Peyer's patch (tissue), 4 donors: ENCODE data around the gene MAP3K19. TPM values are rescaled to one million over a fixed set of nuclear protein-coding genes. Genes with fewer than 3 reads are reported as not detected.

Experiments used
- DNase-seq, 3 donors: peaks; one replicate each; pipeline ENCODE4 v3.0.0-alpha.2; 2017 to 2019
- H3K27ac ChIP-seq, 4 donors: fragments of 200-600 bp; sonication (generic); one replicate each; pipeline ENCODE4 v1.5.1; 2016 to 2019
- H3K27me3 ChIP-seq, 2 donors: fragments of 200-600 bp; sonication (generic); one replicate each; pipeline ENCODE4 v1.5.1; 2019
- H3K36me3 ChIP-seq, 3 donors: fragments of 200-600 bp; sonication (generic); one replicate each; pipeline ENCODE4 v1.5.1; 2016 to 2019
- H3K4me1 ChIP-seq, 4 donors: fragments of 200-600 bp; sonication (generic); one replicate each; pipeline ENCODE4 v1.5.1; 2016 to 2019
- H3K4me3 ChIP-seq, 4 donors: fragments of 200-600 bp; sonication (generic); 1 replicate in 3 of 4; 2 replicates in 1 of 4; pipeline ENCODE4 v1.5.1; 2016 to 2019; ENCODE audit warnings: mild to moderate bottlenecking in 1 of 4
- H3K9me3 ChIP-seq, 4 donors: fragments of 200-600 bp; sonication (generic); one replicate each; pipeline ENCODE4 v1.5.1; 2016 to 2019; ENCODE audit warnings: mild to moderate bottlenecking in 1 of 4
- CTCF ChIP-seq, 6 experiments: fragments of 450-650 bp in 4 of 6; fragments of 200-600 bp in 2 of 6; sonication (generic) in 1 of 6; IDR thresholded peaks; one replicate each; pipeline ENCODE4 v1.5.1; 2017 to 2019; ENCODE audit warnings: antibody characterized with exemption in 6 of 6, mild to moderate bottlenecking in 3 of 6, moderate library complexity in 1 of 6
- POLR2A ChIP-seq, 2 donors: fragments of 450-650 bp; IDR thresholded peaks; one replicate each; pipeline ENCODE4 v1.5.1; 2017; ENCODE audit warnings: antibody characterized with exemption in 2 of 2, mild to moderate bottlenecking in 2 of 2, moderate library complexity in 2 of 2
- total RNA-seq, 4 donors: library from RNA; depleted of rRNA; stranded (reverse); fragments of >200 nt; gene quantifications; one replicate each; pipeline ENCODE4 v1.1.0, GENCODE V29; 2016

MAP3K19 gene
- total RNA-seq, 4 donors from 2014 or later: not detected

GRCh38 chr2:134917888-134918525 is 129.2 kb downstream of the MAP3K19 start:
- DNase-seq: peak in 2 of 3 donors; percentile 91 to 95
- H3K27ac ChIP-seq: peak overlapping the region; percentile 92 to 97 (median 97)
- peak overlapping the region; percentile 72 to 96 (median 80) for H3K4me3 ChIP-seq
- TF ChIP-seq CTCF (IDR thresholded peaks at IDR 0.05): peak in 4 of 6 experiments; percentile 22 to 57 (median 49)
- peak; percentile 89 for TF ChIP-seq POLR2A (IDR thresholded peaks at IDR 0.05)
- H3K4me1 ChIP-seq: peaks cover 0 to 24% (median 5%) of the 10 kb centered on the region in 4 donors
- no peaks in the 10 kb centered on the region for H3K9me3 ChIP-seq
- no peaks in the 10 kb centered on the region for H3K36me3 ChIP-seq
- H3K27me3 ChIP-seq: no peaks in the 10 kb centered on the region

- TF ChIP-seq POLR2A (IDR thresholded peaks at IDR 0.05) (no peak), CTCF (IDR thresholded peaks at IDR 0.05) (no peak)
- DNase-seq: peak; percentile 20 to 58 (median 53)
- no peaks in the 10 kb centered on the region for H3K9me3 ChIP-seq
- H3K36me3 ChIP-seq: no peaks in the 10 kb centered on the region
- H3K27ac ChIP-seq: peak overlapping the region; percentile 92 to 97 (median 97)
- H3K4me3 ChIP-seq: peak overlapping the region; percentile 72 to 96 (median 80)
- H3K4me1 ChIP-seq: peaks cover 0 to 18% (median 5%) of the 10 kb centered on the region in 4 donors
- no peaks in the 10 kb centered on the region for H3K27me3 ChIP-seq
Measured at GRCh38 chr2:134917360-134917865, 129.8 kb downstream of the MAP3K19 start.

Other genes starting within 250 kb of the MAP3K19 start
- 1 to 10 TPM in 1 of 4 donors, not detected in 3; 1.2 TPM for gene ACMSD, start 208.8 kb downstream of the MAP3K19 start, total RNA-seq
- gene CCNT2, start 128.6 kb downstream of the MAP3K19 start, total RNA-seq: 10 to 100 TPM; 26.2 to 61.9 (median 48.0) TPM
- 10 to 100 TPM; 34.5 to 89.1 (median 43.0) TPM for gene RAB3GAP1, start 4.8 kb upstream of the MAP3K19 start, total RNA-seq